GM18511 (cell line): ENCODE results near the gene TLDC2.
"Not testable (repeated sequence)": the region's sequence is repeated elsewhere in the genome, so short reads cannot be mapped to it uniquely, and the experiment has no call there.

Experiments used
- ATAC-seq: cut with Tn5 transposase; IDR thresholded peaks from one replicate; pipeline ENCODE4 v1.9.1; 2021; ENCODE audit warnings: mild to moderate bottlenecking, moderate library complexity; ENCODE audit not compliant: unreplicated experiment

Gene TLDC2

DNA sequence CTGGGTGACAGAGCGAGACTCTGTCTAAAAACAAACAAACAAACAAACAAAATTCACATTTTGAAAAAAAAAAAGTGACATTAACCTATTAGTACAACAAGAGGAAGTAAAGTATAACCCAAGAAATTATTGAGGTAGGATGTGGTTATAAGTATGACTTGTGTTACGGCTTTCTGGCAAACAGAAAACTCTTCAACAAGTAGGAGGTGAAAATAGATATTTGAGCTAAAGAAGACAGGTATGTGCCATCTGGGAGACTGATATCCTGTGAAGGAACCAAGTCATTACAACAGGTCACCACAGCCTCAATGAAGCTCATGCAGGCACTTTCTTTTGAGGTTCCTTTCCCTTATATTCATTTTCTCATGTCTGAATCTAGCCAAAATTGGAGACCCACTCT, 28.8 kb downstream of the TLDC2 start:
- no peak for ATAC-seq

- not testable (repeated sequence) for ATAC-seq
Measured at GRCh38 chr20:36905566-36905965, 29.6 kb downstream of the TLDC2 start.

DNA sequence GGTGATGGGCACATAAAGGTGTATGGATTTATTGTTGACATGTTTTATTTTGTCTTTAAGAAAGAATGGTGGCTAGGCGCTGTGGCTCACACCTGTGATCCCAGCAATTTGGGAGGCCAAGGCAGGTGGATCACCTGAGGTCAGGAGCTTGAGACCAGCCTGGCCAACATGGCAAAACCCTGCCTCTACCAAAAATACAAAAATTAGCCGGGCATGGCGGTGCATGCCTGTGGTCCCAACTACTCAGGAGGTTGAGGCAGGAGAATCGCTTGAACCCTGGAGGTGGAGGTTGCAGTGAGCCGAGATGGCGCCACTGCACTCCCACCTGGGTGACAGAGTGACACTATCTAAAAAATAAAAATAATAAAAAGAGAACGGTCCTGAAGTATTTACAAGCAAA, 30.1 kb downstream of the TLDC2 start:
- not testable (repeated sequence) for ATAC-seq

DNA sequence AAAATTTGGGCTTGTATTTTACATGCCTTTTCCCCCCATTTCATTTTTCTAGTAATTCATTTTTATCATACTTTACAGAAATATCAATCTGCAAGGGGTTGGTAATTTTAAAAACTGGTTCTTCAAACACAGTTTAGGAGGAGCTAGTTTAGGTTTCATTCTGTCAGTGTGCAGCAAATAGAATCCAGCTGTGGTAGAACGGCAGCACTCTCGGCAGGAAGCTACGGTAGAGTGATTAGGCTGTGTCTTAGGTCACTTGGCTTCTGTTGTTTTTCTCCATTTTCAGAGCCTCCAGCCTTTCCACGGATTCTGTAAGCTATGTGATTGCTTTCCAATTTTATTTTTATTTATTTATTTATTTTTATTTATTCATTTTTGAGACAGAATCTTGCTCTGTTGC, 32.7 kb downstream of the TLDC2 start:
- no peak for ATAC-seq

DNA sequence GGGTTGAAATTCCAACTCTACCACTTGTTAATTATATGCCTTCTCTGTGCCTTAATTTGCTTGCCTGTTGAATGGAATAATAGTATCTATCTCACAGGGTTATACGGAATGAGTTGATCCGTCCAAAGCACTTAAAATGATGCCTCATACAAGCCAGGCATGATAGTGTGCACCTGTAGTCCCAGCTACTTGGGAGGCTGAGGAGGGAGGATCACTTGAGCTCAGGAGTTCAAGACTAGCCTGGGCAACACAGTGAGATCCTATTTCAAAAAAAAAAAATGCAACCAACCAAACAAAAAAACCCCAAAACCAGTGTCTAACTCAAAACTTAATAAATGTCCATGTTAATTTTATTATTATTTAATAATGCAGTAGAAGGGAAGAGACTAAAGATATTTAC, 40.3 kb downstream of the TLDC2 start:
- no peak for ATAC-seq

DNA sequence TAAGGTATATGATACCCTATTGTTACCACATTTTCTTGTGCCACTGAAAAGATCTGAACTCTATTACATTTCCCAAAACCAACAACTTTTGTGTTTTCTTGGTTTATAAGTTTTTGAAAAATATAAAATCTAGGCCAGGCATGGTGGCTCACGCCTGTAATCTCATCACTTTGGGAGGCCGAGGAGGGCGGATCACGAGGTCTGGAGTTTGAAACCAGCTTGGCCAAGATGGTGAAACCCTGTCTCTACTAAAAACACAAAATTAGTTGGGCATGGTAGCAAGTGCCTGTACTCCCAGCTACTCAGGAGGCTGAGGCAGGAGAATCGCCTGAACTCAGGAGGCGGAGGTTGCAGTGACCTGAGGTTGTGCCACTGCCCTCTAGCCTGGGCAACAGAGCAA, 41.3 kb downstream of the TLDC2 start:
- no peak for ATAC-seq

- no peak for ATAC-seq
Measured at GRCh38 chr20:36917943-36918342, 42.0 kb downstream of the TLDC2 start.

DNA sequence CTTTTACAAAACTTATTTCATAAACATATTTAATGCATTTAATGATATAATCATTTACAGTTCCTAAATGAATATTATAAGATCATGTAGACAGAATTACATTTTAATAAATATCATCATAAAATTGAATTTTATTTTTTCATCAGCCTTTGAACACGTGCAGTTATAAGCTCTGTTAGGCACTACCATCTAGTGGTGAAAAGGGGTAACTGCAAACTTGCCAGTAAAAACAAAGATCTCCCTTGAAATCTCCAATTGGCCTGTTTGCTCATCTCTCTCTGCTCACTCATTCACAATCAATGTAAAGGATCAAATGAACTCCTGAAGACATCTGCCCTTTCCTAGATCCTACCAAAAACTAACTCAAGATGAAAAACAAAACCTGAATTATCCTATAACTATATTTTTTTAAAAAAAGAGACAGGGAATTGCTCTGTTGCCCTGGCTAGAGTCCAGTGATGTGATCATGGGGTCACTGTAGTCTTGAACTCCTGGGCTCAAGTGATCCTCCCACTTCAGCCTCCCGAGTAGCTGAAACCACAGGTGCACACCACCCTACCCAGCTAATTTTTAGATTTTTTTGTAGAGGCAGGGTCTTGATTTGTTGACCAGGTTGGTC, 43.9 kb downstream of the TLDC2 start:
- ATAC-seq = no peak

DNA sequence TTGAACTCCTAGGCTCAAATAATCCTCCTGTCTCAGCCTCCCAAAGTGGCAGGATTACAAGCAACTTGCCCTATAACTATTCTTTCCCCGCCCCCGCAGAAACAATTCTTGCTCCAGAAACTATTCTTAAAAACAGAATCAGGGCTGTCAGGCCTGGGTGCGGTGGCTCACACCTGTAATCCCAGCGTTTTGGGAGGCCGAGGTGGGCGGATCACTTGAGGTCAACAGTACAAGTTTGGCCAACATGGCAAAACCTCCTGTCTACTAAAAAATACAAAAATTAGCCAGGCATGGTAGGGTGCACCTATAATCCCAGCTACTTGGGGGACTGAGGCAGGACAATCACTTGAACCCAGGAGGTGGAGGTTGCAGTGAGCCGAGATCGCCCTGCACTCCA, 44.4 kb downstream of the TLDC2 start:
- ATAC-seq = no peak

- ATAC-seq = no peak
Measured at GRCh38 chr20:36924167-36925045, 48.5 kb downstream of the TLDC2 start.

GRCh38 chr20:36925234-36925633, 49.3 kb downstream of the TLDC2 start:
- ATAC-seq = no peak

DNA sequence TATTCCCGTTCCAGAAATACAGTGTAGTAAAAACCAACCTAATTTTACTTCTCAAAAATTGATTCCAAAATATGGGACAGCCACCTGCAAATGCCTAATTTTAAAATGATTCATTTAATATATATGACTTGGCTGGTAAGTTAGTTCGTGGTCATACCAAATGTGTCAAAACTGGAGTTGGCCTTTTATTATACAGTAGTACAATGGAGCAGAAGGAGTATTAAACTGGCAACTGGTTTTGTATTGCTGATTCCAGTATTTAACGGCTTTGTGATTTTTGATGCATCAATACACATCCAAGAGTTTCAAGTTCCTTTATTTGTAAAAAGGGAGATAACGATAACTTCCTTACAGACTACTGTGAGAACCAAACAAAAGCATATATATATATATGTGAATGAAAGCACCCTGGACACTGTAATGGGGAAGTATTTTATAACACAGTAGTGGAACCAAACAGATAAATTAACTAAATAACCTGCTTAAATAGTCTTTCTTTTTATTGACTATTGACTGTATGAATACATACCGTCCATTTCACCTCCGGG, 50.8 kb downstream of the TLDC2 start:
- no peak for ATAC-seq

DNA sequence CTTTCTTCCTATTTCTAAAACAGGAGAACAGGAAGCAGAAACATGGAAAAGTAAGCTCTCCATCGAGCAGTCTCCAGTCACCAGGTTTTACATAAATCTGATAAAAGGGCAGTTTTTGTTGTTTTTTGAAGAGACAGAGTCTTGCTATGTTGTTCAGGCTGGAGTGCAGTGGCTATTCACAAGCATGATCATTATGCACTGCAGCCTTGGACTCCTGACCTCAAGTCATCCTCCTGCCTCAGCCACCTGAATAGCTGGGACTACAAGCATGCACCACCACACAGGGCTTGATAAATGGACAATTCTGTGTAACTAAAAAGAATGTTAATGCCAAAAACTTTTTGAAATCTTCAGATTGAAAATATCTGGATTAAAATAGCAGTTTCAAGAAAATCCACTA, 51.8 kb downstream of the TLDC2 start:
- ATAC-seq = no peak

GRCh38 chr20:36929290-36929689, 53.4 kb downstream of the TLDC2 start:
- no peak for ATAC-seq

- no peak for ATAC-seq
Measured at GRCh38 chr20:36929691-36930090, 53.8 kb downstream of the TLDC2 start.

GRCh38 chr20:36932067-36932466, 56.1 kb downstream of the TLDC2 start:
- ATAC-seq = not testable (repeated sequence)

DNA sequence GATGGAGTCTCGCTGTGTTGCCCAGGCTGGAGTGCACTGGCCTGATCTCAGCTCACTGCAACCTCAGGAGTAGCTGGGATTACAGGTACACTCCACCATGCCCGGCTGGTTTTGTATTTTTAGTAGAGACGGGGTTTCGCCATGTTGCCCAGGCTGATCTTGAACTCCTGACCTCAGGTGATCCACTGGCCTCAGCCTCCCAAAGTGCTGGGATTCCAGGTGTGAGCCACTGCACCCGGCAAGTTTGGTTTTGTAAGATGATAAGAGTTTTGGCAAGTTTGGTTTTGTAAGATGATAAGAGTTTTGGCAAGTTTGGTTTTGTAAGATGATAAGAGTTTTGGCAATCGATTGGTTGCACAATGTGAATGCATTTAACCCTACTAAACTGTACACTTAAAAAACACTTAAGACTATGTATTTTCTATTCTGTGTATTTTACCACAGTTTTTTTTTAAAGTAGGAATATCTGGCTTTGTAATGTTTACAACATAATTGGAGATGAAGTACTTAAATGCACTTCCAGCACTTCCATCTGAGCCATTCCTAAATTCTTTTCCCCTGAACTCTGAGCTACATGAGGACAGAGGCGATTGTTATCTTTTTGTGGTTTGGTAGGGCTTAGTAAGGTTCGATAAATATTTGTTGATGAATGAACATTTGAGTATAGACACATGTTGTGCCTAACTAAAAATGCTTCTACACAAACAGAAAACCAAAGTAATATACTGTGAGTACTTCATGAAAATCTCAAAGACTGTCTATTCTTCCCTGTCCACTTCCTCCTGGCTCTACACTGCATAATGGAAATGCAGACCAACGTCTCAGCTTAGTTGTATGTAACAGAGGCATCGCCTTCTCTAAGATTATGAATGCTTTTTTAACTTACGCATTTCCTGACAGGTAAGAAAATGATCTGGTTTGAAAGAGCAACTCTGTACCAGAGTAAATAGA, 56.8 kb downstream of the TLDC2 start:
- no peak for ATAC-seq

GRCh38 chr20:36933571-36933970, 57.6 kb downstream of the TLDC2 start:
- not testable (repeated sequence) for ATAC-seq

- ATAC-seq = no peak
Measured at GRCh38 chr20:36936341-36936740, 60.4 kb downstream of the TLDC2 start.

- ATAC-seq = not testable (repeated sequence)
Measured at GRCh38 chr20:36936761-36937401, 60.9 kb downstream of the TLDC2 start.

- no peak for ATAC-seq
Measured at GRCh38 chr20:36937402-36937770, 61.4 kb downstream of the TLDC2 start.
